Activated T-cell treated with anti-CD3 and anti-CD28 coated beads, Interleukin-2, amount 50 U/mL, for 72 hours (primary cell): Measurements from ENCODE around the gene GCNT2. TPM values are rescaled to one million over a fixed set of nuclear protein-coding genes. Genes with fewer than 3 reads are reported as not detected.
"Not testable (repeated sequence)": the region's sequence is repeated elsewhere in the genome, so short reads cannot be mapped to it uniquely, and the experiment has no call there.

ENCODE experiments used
- ATAC-seq, 2 donors: fragments of 150-1000 bp; cut with Tn5 transposase; replicated peaks in 1 of 2; 2 replicates each; pipeline ENCODE4 v1.10.0; 2021; ENCODE audit warnings: moderate library complexity in 2 of 2, mild to moderate bottlenecking in 1 of 2
- DNase-seq, 2 donors: peaks; one replicate each; pipeline ENCODE4 v3.0.0; 2021 to 2022; ENCODE audit warnings: mixed read lengths in 1 of 2
- H3K27ac Mint-ChIP-seq: one replicate; pipeline ENCODE4 v1.8.0; 2022; ENCODE audit warnings: mild to moderate bottlenecking, moderate library complexity, mixed read lengths
- H3K27me3 Mint-ChIP-seq: one replicate; pipeline ENCODE4 v1.8.0; 2022; ENCODE audit warnings: low read depth, mixed read lengths
- H3K36me3 Mint-ChIP-seq, 2 donors: one replicate each; pipeline ENCODE4 v1.8.0; 2022; ENCODE audit warnings: mixed read lengths in 2 of 2, mild to moderate bottlenecking in 1 of 2; ENCODE audit not compliant: insufficient read depth in 2 of 2
- H3K4me1 Mint-ChIP-seq: one replicate; pipeline ENCODE4 v1.8.0; 2022; ENCODE audit warnings: low read depth, mixed read lengths
- H3K4me3 Mint-ChIP-seq, 2 donors: one replicate each; pipeline ENCODE4 v1.8.0; 2022; ENCODE audit warnings: mild to moderate bottlenecking in 2 of 2, mixed read lengths in 2 of 2, moderate library complexity in 2 of 2
- H3K9me3 Mint-ChIP-seq, 2 donors: one replicate each; pipeline ENCODE4 v1.8.0; 2022; ENCODE audit warnings: mixed read lengths in 2 of 2
- total RNA-seq, 2 donors: library from RNA; stranded (reverse); gene quantifications; one replicate each; pipeline ENCODE4 v1.2.3, GENCODE V29; 2022

Gene GCNT2
- 1 to 10 TPM; 1.8 to 3.1 TPM for total RNA-seq

DNA sequence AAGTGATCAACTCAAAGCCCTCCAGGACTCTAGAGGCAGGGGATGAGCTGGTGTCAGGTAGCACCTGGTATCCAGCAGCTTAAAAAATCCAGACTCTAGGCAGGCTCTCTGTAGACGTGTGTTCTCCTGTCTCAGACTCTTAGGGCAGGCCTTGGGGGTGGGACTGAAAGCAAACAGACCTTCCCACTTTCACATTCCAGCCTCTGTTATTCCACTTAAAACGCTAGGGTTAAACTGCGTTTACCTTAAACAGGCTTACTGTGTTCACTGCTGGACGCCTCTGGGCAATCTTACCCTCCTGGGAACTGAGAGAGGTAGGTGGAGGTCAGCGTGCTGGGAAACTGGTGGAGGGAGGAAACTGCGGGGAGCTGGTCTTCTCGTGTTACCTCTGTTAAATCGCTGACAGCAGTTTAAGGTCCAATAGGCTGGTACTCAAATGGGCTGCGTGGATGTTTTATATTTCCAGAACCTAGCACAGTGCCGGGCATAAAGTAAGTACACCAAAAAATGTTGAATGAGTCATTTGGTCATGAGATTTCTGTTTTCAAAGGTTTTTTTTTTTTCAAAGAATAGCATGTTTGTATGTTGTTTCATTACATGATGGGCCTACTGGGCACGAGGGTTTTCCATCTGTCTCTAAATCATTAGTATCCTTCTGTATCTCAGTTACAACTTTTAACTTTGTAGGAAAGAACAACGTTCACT is at the start of gene GCNT2:
Gene GCNT2 (plus strand): TSS at position 248 of the 705 bp plus-strand sequence. CDS start 7,561 bp downstream, outside the sequence.
- Mint-ChIP-seq H3K9me3 (no peaks in the 10 kb centered on the region), H3K27ac (no peak within 1 kb of the TSS), H3K4me1 (peaks cover 14% of the 10 kb centered on the region), H3K27me3 (peaks cover 7% of the 10 kb centered on the region), H3K4me3 (no peak within 1 kb of the TSS), H3K36me3 (no peaks in the 10 kb centered on the region)
- no peak for ATAC-seq
- DNase-seq = no peak

DNA sequence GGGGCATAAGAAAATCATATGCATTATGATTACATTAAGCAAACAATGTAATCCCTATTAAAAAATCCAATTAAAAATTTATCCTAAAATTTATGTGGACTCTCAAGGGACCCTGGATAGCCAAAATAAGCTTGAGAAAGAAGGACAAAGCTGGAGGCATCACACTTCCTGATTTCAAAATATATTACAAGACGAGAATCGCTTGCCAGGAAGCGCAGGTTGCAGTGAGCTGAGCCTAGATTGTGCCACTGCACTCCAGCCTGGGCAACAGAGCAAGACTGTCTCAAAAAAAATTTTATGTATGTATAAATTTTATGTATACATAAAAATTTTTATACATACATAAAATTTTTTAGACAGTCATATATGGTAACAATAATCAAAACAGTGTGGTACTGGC is 48.5 kb upstream of the GCNT2 start:
- Mint-ChIP-seq H3K9me3 (no peaks in the 10 kb centered on the region), H3K4me1 (no peaks in the 10 kb centered on the region), H3K4me3 (no peak overlapping the region), H3K27me3 (peaks cover 33% of the 10 kb centered on the region), H3K27ac (no peak overlapping the region), H3K36me3 (no peaks in the 10 kb centered on the region)
- no peak for ATAC-seq
- DNase-seq = no peak

DNA sequence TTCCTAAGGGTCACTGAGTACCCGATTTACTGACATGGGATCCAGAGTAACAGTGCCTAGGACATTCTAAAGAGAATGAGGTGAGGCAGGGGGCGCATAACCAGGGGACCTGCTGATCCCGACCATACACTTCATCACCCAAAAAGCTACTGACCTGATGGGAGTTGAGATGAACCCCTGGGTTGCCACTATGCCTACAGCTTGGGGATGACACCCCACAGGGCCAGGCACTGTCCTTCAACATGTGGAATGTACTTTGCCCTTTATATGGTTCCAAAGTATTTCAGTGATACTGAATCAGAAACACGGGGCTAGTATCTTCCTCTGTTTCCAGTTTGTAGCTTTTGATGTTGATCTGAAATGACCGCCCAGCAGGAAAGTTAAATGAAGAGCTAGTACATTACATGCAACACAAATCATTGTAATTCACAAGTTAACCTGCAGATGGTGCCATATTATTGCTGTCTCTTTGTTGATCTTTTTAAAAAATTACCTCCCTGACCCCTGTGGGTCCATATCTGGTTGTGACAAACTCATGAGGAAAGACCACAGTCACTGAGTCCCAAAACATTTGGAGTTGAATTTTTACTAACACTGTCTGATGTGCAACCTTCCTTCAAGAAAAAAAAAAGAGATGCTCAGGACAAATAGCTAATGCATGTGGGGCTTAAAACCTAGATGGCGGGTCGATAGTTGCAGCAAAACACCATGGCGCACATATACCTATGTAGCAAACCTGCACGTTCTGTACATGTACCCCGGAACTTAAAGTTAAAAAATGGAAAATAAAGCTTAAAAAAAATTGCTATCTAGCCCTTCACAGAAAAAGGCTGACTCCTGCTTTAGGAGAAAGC is 42.7 kb upstream of the GCNT2 start:
- Mint-ChIP-seq H3K4me1 (no peaks in the 10 kb centered on the region), H3K4me3 (no peak overlapping the region), H3K27ac (no peak overlapping the region), H3K27me3 (peaks cover 21% of the 10 kb centered on the region), H3K36me3 (no peaks in the 10 kb centered on the region), H3K9me3 (no peaks in the 10 kb centered on the region)
- ATAC-seq (peak in 1 of 2 donors; percentile 13), DNase-seq (peak in 1 of 2 donors; percentile 7)

DNA sequence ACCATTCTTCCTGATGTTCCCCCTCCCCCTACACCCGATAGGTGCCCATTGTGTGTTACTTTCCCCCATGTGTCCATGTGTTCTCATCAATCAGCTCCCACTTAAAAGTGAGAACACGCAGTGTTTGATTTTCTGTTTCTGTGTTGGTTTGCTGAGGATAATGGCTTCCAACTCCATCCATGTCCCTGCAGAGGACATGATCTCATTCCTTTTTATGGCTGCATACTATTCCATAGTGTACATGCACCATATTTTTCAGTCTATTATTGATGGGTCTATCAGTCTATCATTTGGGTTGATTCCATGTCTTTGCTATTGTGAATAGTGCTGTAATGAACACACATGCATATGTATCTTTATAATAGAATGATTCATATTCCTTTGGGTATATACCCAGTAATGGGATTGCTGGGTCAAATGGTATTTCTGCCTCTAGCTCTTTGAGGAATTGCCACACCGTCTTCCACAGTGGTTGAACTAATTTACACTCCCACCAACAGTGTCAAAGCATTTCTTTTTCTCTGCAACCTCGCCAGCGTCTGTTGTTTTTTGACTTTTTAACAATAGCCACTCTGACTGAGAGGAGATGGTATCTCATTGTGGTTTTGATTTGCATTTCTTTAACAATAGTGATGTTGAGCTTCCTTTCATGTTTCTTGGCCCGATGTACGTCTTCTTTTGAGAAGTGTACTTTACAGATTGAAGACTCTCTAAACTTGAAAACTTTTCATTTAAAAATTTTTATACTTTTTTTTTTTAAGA is 41.0 kb upstream of the GCNT2 start:
- DNase-seq (no peak), ATAC-seq (no peak)
- Mint-ChIP-seq H3K4me3 (no peak overlapping the region), H3K27me3 (peaks cover 14% of the 10 kb centered on the region), H3K9me3 (no peaks in the 10 kb centered on the region), H3K36me3 (no peaks in the 10 kb centered on the region), H3K27ac (no peak overlapping the region), H3K4me1 (no peaks in the 10 kb centered on the region)

DNA sequence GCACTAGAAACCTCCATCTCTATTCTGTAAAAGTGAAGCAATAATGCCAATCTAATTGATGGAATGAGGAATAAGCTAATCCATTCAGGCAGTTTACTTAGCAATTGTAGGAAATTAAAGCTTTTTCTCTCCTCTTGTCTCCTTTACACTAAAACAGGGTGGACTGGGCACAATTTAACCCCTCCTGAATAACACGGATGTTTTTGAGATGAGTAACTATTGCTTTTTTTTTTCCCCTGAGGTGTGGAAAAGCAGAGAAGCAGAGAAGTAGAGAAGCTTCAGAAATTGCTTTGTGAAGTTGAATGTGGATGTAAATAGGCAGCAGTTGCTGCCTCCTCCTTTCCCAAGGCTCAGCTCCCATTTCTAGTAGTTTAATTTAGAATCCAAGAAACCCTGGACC is 40.0 kb upstream of the GCNT2 start:
- no peak overlapping the region for H3K27ac Mint-ChIP-seq
- H3K27me3 Mint-ChIP-seq = peaks cover 16% of the 10 kb centered on the region
- H3K36me3 Mint-ChIP-seq = no peaks in the 10 kb centered on the region
- no peak overlapping the region for H3K4me3 Mint-ChIP-seq
- H3K9me3 Mint-ChIP-seq = no peaks in the 10 kb centered on the region
- ATAC-seq = no peak
- H3K4me1 Mint-ChIP-seq = no peaks in the 10 kb centered on the region
- DNase-seq = no peak

DNA sequence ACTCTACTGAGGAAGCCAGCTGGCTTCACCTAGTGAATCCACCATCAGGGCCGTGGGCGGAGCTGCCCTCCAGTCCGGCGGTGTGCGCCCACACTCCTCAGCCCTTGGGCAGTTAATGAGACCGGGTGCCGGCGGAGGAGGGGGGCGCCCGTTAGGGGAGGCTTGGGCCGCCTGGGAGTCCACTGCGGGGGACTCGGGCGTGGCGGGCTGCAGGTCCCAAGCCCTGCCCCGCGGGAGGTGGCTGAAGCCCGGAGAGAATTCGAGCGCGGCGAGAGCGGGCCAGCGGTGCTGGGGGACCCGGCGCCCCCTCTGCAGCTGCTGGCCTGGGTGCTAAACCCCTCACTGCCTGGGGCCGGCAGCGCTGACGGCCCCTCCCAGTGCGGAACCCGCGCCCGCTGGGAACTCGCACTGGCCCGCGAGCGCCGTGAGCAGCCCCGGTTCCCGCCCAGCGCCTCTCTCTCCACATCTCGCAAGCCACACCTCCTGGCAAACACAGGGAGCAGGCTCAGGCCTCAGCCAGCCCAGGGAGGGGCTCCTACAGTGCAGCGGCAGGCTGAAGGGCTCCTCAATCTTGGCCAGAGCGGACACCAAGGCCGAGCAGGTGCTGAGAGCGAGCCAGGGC is 38.4 kb upstream of the GCNT2 start:
- H3K4me1 Mint-ChIP-seq = no peaks in the 10 kb centered on the region
- no peaks in the 10 kb centered on the region for H3K9me3 Mint-ChIP-seq
- H3K27me3 Mint-ChIP-seq = peaks cover 23% of the 10 kb centered on the region
- H3K4me3 Mint-ChIP-seq = no peak overlapping the region
- no peak overlapping the region for H3K27ac Mint-ChIP-seq
- no peaks in the 10 kb centered on the region for H3K36me3 Mint-ChIP-seq
- DNase-seq = no peak
- ATAC-seq = no peak

DNA sequence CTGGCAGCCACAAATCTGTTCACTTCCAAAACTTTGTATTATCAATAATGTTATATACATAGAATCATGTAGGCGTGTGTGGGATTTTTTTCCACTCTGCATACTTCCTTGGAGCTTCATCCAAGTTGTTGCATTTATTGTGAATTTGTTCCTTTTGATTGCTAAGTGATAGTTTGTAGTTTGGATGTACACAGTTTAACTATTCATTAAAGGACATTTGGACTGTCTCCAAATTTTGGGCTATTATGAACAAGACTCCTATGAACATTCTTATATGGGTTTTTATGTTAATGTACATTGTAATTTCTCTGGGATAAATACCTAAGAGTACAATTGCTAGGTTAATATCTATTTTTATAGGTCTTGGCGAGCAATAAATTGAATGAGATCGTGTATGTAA is 36.2 kb upstream of the GCNT2 start:
- DNase-seq = no peak
- H3K27ac Mint-ChIP-seq = no peak overlapping the region
- H3K4me3 Mint-ChIP-seq = no peak overlapping the region
- H3K4me1 Mint-ChIP-seq = no peaks in the 10 kb centered on the region
- no peak for ATAC-seq
- H3K27me3 Mint-ChIP-seq = peaks cover 35% of the 10 kb centered on the region
- H3K36me3 Mint-ChIP-seq = no peaks in the 10 kb centered on the region
- no peaks in the 10 kb centered on the region for H3K9me3 Mint-ChIP-seq

DNA sequence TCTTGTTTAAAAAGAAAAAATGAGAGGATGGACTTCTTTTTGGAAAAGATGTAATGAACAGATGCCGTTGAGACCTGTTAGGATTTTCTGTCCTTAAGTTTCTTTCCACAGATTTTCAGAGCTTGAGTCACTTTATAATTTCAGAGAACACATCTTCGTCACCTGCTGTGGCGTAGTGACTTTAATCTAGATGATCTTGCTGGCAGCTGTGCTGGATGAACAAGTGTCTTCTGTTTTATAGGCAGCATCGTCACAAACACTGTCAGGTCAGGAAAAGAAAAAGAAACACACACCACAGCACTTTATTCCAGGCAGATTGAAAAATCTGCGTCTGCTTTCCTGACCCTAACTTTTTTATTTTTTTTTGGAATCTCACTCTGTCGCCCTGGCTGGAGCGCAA is 35.7 kb upstream of the GCNT2 start:
- ATAC-seq (no peak), DNase-seq (no peak)
- Mint-ChIP-seq H3K4me3 (no peak overlapping the region), H3K9me3 (no peaks in the 10 kb centered on the region), H3K27me3 (peaks cover 31% of the 10 kb centered on the region), H3K27ac (no peak overlapping the region), H3K4me1 (no peaks in the 10 kb centered on the region), H3K36me3 (no peaks in the 10 kb centered on the region)

DNA sequence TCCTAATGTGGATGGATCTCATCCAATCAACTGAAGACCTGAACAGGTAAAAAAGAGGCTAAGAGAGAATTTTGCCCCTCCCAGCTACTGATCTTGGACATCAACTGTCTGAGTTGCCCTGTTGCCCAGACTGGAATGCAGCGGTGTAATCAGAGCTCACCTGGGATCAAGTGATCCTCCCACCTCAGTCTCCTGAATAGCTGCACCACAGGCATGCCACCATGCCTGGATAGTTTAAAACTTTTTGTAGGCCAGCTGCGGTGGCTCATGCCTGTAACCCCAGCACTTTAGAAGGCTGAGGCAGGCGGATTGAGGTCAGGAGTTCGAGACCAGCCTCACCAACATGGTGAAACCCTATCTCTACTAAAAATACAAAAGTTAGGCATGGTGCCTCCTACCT is 34.9 kb upstream of the GCNT2 start:
- H3K4me1 Mint-ChIP-seq = no peaks in the 10 kb centered on the region
- no peak overlapping the region for H3K4me3 Mint-ChIP-seq
- no peak overlapping the region for H3K27ac Mint-ChIP-seq
- peaks cover 30% of the 10 kb centered on the region for H3K27me3 Mint-ChIP-seq
- H3K9me3 Mint-ChIP-seq = no peaks in the 10 kb centered on the region
- ATAC-seq = no peak
- H3K36me3 Mint-ChIP-seq = no peaks in the 10 kb centered on the region
- DNase-seq = no peak

DNA sequence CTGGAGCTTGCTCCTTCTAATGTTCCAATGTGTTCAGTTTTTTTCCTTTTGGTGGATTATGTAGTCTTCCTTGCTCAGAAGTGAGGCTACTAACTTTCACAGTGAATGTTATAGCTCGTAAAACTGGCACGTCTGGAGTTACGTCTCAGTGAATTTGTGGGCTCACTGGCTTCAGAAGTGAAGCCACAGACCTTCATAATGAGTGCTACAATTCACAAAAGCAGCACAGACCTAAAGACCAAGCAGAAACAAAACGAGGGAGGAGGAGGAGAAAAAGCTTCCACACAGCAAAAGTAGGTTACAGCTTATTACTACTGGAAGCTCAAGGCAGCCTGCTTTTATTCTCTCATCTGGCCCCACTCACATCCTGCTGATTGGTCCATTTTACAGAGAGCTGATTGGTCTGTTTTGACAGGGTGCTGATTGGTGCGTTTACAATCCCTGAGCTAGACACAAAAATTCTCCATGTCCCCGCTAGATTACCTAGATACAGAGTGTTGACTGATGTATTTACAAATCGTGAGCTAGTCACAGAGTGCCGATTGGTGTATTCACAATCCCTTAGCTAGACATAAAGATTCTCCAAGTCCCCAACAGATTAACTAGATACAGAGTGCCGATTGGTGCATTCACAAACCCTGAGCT is 34.1 kb upstream of the GCNT2 start:
- not testable (repeated sequence) for H3K27ac Mint-ChIP-seq, ATAC-seq, H3K9me3 Mint-ChIP-seq, DNase-seq, H3K4me3 Mint-ChIP-seq, H3K36me3 Mint-ChIP-seq, H3K4me1 Mint-ChIP-seq
- H3K27me3 Mint-ChIP-seq = peaks cover 30% of the 10 kb centered on the region

DNA sequence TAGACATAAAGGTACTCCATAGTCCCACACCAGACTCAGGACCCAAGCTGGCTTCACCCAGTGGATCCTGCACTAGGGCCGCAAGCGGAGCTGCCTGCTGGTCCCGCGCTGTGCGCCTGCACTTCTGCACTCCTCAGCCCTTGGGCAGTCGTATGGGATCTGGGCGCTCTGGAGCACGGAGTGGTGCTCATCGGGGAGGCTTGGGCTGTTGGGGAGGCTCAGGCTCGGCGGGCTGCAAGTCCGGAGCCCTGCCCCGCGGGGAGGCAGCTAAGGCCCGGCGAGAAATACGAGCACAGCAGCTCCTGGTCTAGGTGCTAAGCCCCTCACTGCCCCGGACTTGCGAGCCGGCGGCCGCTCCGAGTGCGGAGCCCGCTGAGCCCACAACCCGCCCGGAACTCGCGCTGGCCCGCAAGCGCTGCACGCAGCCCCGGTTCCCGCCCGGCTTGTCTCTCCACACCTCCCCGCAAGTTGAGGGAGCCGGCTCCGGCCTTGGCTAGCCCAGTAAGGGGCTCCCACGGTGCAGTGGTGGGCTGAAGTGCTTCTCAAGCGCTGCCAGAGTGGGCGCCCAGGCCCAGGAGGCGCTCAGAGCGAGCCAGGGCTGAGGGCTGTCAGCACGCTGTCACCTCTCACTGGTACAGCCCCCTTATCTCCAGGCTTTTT is 33.4 kb upstream of the GCNT2 start:
- H3K4me1 Mint-ChIP-seq = no peaks in the 10 kb centered on the region
- no peak overlapping the region for H3K27ac Mint-ChIP-seq
- H3K4me3 Mint-ChIP-seq = no peak overlapping the region
- ATAC-seq (no peak), DNase-seq (no peak)
- H3K9me3 Mint-ChIP-seq = no peaks in the 10 kb centered on the region
- H3K27me3 Mint-ChIP-seq = peaks cover 30% of the 10 kb centered on the region
- no peaks in the 10 kb centered on the region for H3K36me3 Mint-ChIP-seq

DNA sequence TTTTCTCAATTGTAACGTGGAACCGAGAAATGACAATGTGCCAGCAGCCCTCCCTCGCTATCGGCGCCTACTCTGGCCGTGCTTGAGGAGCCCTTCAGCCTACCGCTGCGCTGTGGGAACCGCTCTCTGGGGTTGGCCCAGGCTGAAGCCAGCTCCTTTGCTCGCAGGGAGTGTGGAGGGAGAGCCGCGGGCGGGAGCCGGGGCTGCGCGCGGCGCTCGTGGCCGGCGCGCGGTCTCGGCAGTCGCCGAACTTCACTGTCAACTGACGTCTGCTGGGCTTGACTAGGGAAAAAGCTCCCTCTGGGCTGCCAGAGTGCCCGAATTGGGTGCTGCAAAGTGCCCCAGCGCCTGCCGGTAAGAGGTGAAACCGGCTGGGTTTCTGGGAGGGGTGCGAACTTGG is 29.7 kb upstream of the GCNT2 start:
- Mint-ChIP-seq H3K9me3 (no peaks in the 10 kb centered on the region), H3K4me3 (no peak overlapping the region), H3K27ac (no peak overlapping the region), H3K36me3 (no peaks in the 10 kb centered on the region), H3K27me3 (peaks cover 44% of the 10 kb centered on the region), H3K4me1 (no peaks in the 10 kb centered on the region)
- DNase-seq (no peak), ATAC-seq (no peak)
